GM12872 (cell line): ENCODE measurements around the gene LTBP1.

Experiments used
- CTCF ChIP-seq: IDR thresholded peaks from 3 replicates; pipeline ENCODE4 v1.5.1; 2011; ENCODE audit warnings: low read depth, mild to moderate bottlenecking, low read length, moderate library complexity; ENCODE audit not compliant: insufficient read depth

Gene LTBP1

GRCh38 chr2:33337385-33337960, 390.7 kb downstream of the LTBP1 start:
- no peak for TF ChIP-seq CTCF

- no peak for TF ChIP-seq CTCF
Observed at GRCh38 chr2:33337981-33338380, 391.2 kb downstream of the LTBP1 start.

- no peak for TF ChIP-seq CTCF
Observed at GRCh38 chr2:33339269-33339668, 392.5 kb downstream of the LTBP1 start.

GRCh38 chr2:33340280-33340679, 393.5 kb downstream of the LTBP1 start:
- no peak for TF ChIP-seq CTCF

GRCh38 chr2:33342171-33342570, 395.4 kb downstream of the LTBP1 start:
- TF ChIP-seq CTCF = no peak

- TF ChIP-seq CTCF = no peak
Observed at GRCh38 chr2:33342705-33343104, 396.0 kb downstream of the LTBP1 start.

GRCh38 chr2:33343387-33343895, 396.7 kb downstream of the LTBP1 start:
- no peak for TF ChIP-seq CTCF
